OCI-LY7 (cell line): ENCODE data around the gene NOS3.

Experiments
- CTCF ChIP-seq: fragments of 200-600 bp; sonication (generic); conservative IDR thresholded peaks from 2 replicates; pipeline ENCODE4 v1.5.1; 2014; ENCODE audit warnings: mild to moderate bottlenecking, antibody characterized with exemption, low read length, moderate library complexity, mixed read lengths
- EZH2phosphoT487 ChIP-seq: fragments of 200-600 bp; sonication (generic); IDR thresholded peaks from 2 replicates; pipeline ENCODE4 v1.6.1; 2018; ENCODE audit warnings: low read depth, borderline replicate concordance, mild to moderate bottlenecking, mixed run types, antibody characterized with exemption, low read length, moderate library complexity, mixed read lengths

- TF ChIP-seq EZH2phosphoT487 (no peak), CTCF (no peak)
These were observed 23.1 kb downstream of the NOS3 start for GRCh38 chr7:151013733-151014497.
